DND-41 (cell line): Measurements from ENCODE around the gene ARHGEF19.

Experiments used
- ATAC-seq: fragments of 200-7000 bp; cut with Tn5 transposase; 3 replicates; pipeline ENCODE4 v1.9.1; 2021; ENCODE audit warnings: low read depth; ENCODE audit not compliant: insufficient read depth
- DNase-seq: peaks from one replicate; pipeline ENCODE4 v3.0.0-alpha.2; 2020
- H2AFZ ChIP-seq: 2 replicates; pipeline ENCODE4 v1.6.0; 2012; ENCODE audit warnings: low read depth, low read length
- H3K27ac ChIP-seq: 2 replicates; pipeline ENCODE4 v1.5.1; 2012; ENCODE audit warnings: low read length, inconsistent platforms
- H3K27me3 ChIP-seq: fragments of 200-600 bp; sonication (generic); 2 replicates; pipeline ENCODE4 v1.6.0; 2012; ENCODE audit warnings: low read length, mild to moderate bottlenecking, inconsistent platforms; ENCODE audit not compliant: insufficient read depth, poor library complexity
- H3K36me3 ChIP-seq: 2 replicates; pipeline ENCODE4 v1.5.1; 2012; ENCODE audit warnings: low read length, inconsistent platforms; ENCODE audit not compliant: insufficient read depth
- H3K4me1 ChIP-seq: 2 replicates; pipeline ENCODE4 v1.5.1; 2012; ENCODE audit warnings: mild to moderate bottlenecking, low read length; ENCODE audit not compliant: insufficient read depth
- H3K4me2 ChIP-seq: 2 replicates; pipeline ENCODE4 v1.6.0; 2012; ENCODE audit warnings: mild to moderate bottlenecking, moderate library complexity, low read length, inconsistent platforms; ENCODE audit not compliant: insufficient read depth
- H3K4me3 ChIP-seq, 2 experiments: fragments of 200-600 bp in 1 of 2; shearing (Covaris generic) in 1 of 2; 2 replicates each; pipeline ENCODE4 v1.5.1; 2012 to 2016; ENCODE audit warnings: inconsistent platforms in 2 of 2, low read length in 2 of 2, mild to moderate bottlenecking in 2 of 2, low read depth in 1 of 2, moderate library complexity in 1 of 2
- H3K79me2 ChIP-seq: 2 replicates; pipeline ENCODE4 v1.6.0; 2012; ENCODE audit warnings: low read length, inconsistent platforms; ENCODE audit not compliant: insufficient read depth
- H3K9ac ChIP-seq: 2 replicates; pipeline ENCODE4 v1.6.0; 2012; ENCODE audit warnings: low read depth, mild to moderate bottlenecking, inconsistent platforms, low read length, moderate library complexity
- H3K9me3 ChIP-seq: 2 replicates; pipeline ENCODE4 v1.5.1; 2012; ENCODE audit warnings: low read length, moderate library complexity, mild to moderate bottlenecking, inconsistent platforms; ENCODE audit not compliant: insufficient read depth, severe bottlenecking
- H4K20me1 ChIP-seq: 2 replicates; pipeline ENCODE4 v1.6.0; 2012; ENCODE audit warnings: low read length; ENCODE audit not compliant: insufficient read depth
- EZH2 ChIP-seq: IDR thresholded peaks from 3 replicates; pipeline ENCODE4 v1.6.1; 2012; ENCODE audit warnings: borderline replicate concordance, low read depth, mild to moderate bottlenecking, moderate library complexity, low read length, inconsistent platforms; ENCODE audit not compliant: severe bottlenecking
- TF ChIP-seq, protein P1 (sequence below): IDR thresholded peaks from 2 replicates; pipeline ENCODE4 v1.5.1; 2012; ENCODE audit warnings: borderline replicate concordance, low read length, moderate library complexity, mild to moderate bottlenecking; ENCODE audit not compliant: poor library complexity, severe bottlenecking; ENCODE audit errors: extremely low read depth

Gene ARHGEF19

DNA sequence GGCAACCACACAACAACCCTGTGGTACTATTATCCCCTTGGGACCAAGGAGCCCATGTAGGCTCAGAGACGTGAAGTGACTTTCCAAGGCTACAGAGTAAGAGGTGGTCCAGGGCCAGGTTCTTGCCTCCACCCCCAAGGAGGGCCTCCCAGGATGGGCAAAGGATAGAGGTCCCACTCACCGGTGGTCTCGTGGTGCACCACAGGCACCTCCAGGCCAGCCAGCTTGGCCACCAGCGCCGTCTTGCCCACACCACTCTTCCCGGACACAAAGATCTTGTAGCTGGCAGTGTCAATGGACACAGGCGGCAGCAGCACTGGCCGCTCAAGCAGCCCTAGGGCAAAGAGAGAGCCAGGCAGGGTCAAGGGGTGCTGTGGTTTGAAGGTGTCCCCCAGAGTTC, 21.0 kb upstream of the ARHGEF19 start:
- H4K20me1 ChIP-seq, result no peaks in the 10 kb centered on the region
- H3K9ac ChIP-seq, result no peak overlapping the region
- ATAC-seq (no peak), DNase-seq (no peak)
- no peaks in the 10 kb centered on the region for H3K36me3 ChIP-seq
- H3K4me2 ChIP-seq, result no peak overlapping the region
- no peak overlapping the region for H2AFZ ChIP-seq
- peaks cover 25% of the 10 kb centered on the region for H3K4me1 ChIP-seq
- no peak overlapping the region for H3K27ac ChIP-seq
- no peaks in the 10 kb centered on the region for H3K27me3 ChIP-seq
- no peaks in the 10 kb centered on the region for H3K79me2 ChIP-seq
- no peaks in the 10 kb centered on the region for H3K9me3 ChIP-seq
- H3K4me3 ChIP-seq, result no peak overlapping the region
- TF ChIP-seq, protein P1, sequence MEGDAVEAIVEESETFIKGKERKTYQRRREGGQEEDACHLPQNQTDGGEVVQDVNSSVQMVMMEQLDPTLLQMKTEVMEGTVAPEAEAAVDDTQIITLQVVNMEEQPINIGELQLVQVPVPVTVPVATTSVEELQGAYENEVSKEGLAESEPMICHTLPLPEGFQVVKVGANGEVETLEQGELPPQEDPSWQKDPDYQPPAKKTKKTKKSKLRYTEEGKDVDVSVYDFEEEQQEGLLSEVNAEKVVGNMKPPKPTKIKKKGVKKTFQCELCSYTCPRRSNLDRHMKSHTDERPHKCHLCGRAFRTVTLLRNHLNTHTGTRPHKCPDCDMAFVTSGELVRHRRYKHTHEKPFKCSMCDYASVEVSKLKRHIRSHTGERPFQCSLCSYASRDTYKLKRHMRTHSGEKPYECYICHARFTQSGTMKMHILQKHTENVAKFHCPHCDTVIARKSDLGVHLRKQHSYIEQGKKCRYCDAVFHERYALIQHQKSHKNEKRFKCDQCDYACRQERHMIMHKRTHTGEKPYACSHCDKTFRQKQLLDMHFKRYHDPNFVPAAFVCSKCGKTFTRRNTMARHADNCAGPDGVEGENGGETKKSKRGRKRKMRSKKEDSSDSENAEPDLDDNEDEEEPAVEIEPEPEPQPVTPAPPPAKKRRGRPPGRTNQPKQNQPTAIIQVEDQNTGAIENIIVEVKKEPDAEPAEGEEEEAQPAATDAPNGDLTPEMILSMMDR, result no peak
- no peak for TF ChIP-seq EZH2

DNA sequence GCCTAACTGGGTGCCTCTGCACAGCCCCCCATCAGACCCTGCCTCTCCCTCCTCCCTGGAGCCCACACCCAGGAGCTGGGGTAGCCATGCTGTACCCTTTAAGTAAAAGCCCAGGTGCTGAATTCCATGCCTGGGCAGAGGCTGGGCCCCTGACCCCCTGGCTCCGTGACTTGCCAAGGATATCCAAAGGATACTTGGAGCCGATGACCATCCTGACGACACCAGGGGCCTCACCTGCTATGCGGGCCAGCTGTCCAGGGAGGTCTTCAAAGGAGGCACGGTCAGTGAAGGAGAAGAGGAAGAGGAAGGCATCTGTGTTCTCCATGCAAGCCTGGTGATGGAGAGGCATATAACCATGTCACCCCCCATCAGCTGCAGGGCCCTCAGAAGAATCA, 19.9 kb upstream of the ARHGEF19 start:
- H4K20me1 ChIP-seq, result no peaks in the 10 kb centered on the region
- ATAC-seq (no peak), DNase-seq (no peak)
- H3K79me2 ChIP-seq, result no peaks in the 10 kb centered on the region
- H3K27ac ChIP-seq, result no peak overlapping the region
- H3K4me2 ChIP-seq, result no peak overlapping the region
- H2AFZ ChIP-seq, result no peak overlapping the region
- H3K4me3 ChIP-seq, result no peak overlapping the region
- no peaks in the 10 kb centered on the region for H3K36me3 ChIP-seq
- TF ChIP-seq, protein P1, result no peak
- no peak for TF ChIP-seq EZH2
- H3K4me1 ChIP-seq, result peaks cover 14% of the 10 kb centered on the region
- no peaks in the 10 kb centered on the region for H3K27me3 ChIP-seq
- H3K9me3 ChIP-seq, result no peaks in the 10 kb centered on the region
- H3K9ac ChIP-seq, result no peak overlapping the region

DNA sequence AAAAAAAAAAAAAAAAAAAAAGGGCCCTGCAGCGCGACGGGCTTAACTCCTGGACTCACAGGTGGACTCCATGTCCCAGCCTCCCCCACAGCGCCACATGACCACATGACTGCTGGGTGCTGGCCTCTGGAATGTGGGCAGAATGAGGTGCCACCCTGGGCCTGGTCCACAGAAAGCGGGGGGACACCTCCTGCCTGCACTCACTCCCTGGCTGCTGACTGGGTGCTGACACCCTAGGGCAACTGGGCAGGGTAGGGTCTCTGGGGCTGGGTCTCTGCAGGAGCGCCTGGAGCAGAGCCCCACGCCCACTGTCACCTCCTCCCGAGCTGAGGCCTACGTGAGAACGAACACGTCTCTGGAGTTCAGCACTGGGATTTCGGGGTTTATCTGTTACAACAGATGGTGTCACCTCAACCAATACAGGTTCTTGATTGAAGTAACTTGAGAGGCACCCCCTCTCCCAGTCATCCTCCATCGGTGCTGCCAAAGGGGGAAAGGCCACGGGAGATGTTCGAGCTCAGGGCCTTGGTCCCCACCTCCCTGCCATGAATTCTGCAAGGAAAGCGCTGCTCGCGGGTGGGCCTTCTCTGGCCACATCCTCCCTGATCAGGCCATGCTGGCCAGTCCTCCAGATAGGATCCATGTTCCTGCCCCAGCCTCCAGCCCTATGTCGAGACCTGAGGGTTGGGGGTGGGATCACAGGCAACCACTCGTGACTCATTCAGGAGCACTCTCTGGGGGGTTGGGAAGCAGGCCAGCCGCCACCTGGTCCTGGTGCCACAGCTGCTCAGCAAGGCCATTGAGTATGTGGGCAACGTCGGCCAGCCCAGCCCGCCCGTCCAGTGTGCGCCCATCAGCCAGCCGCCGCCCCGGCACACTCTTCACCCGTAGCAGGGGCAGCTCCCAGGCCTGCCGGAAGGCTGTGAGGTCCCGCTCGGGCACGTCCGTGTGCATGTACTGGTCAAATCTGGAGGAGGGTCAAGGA, 19.2 kb upstream of the ARHGEF19 start:
- H3K79me2 ChIP-seq, result no peaks in the 10 kb centered on the region
- no peak for ATAC-seq

More for the DNA sequence above, 19.2 kb upstream of the ARHGEF19 start:
- Histone ChIP-seq H3K27me3 (no peaks in the 10 kb centered on the region), H3K36me3 (no peaks in the 10 kb centered on the region), H3K4me1 (peaks cover 10% of the 10 kb centered on the region), H3K27ac (no peak overlapping the region), H2AFZ (no peak overlapping the region), H3K4me3 (no peak overlapping the region), H3K9ac (no peak overlapping the region), H3K4me2 (no peak overlapping the region), H3K9me3 (no peaks in the 10 kb centered on the region), H4K20me1 (no peaks in the 10 kb centered on the region)
- no peak for DNase-seq
- TF ChIP-seq EZH2, result no peak
- TF ChIP-seq, protein P1, result no peak
